Right lobe of liver (tissue), 4 donors: ENCODE data around the gene ZNF789.

ENCODE experiments used
- POLR2A ChIP-seq: fragments of 450-650 bp; IDR thresholded peaks from one replicate; pipeline ENCODE4 v1.6.1; 2017; ENCODE audit warnings: antibody characterized with exemption, mild to moderate bottlenecking
- TF ChIP-seq, protein P1 (sequence below), 4 donors: fragments of 200-600 bp in 3 of 4; fragments of 450-650 bp in 1 of 4; IDR thresholded peaks; one replicate each; pipeline versions ENCODE4 v1.5.1 to v1.8.0; 2016 to 2022; ENCODE audit warnings: antibody characterized with exemption in 4 of 4, mild to moderate bottlenecking in 2 of 4
- donor health status: DM: no; HTN: no; CAD: no.
- donor health status: DM: no; HTN: no; CAD: no.
- donor health status: DM: no; HTN: yes; CAD: no.

DNA sequence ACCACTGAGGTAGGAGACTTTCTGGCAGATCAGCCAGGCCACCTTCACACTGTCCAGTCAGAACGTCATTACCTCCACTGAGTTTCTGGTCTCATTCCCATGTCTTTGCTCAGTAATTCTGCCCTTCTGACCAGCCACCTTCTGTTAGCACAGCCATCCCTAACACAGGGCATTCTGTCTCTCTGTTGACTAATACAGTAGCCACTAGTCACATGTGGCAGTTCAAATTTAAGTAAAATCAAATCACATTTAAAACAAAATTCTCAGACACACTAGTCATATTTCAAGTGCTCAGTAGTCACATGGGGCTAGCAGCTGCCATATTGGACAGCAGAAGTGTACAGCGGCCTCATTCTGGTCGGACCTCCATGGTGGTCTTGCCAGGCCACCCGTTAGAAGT lies 26.6 kb upstream of the ZNF789 start:
- TF ChIP-seq POLR2A = no peak
- TF ChIP-seq, protein P1, sequence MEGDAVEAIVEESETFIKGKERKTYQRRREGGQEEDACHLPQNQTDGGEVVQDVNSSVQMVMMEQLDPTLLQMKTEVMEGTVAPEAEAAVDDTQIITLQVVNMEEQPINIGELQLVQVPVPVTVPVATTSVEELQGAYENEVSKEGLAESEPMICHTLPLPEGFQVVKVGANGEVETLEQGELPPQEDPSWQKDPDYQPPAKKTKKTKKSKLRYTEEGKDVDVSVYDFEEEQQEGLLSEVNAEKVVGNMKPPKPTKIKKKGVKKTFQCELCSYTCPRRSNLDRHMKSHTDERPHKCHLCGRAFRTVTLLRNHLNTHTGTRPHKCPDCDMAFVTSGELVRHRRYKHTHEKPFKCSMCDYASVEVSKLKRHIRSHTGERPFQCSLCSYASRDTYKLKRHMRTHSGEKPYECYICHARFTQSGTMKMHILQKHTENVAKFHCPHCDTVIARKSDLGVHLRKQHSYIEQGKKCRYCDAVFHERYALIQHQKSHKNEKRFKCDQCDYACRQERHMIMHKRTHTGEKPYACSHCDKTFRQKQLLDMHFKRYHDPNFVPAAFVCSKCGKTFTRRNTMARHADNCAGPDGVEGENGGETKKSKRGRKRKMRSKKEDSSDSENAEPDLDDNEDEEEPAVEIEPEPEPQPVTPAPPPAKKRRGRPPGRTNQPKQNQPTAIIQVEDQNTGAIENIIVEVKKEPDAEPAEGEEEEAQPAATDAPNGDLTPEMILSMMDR (IDR thresholded peaks at IDR 0.05) = no peak
